PC-9 (cell line): ENCODE data around the gene DBF4B.
"Not testable (repeated sequence)": the region's sequence is repeated elsewhere in the genome, so short reads cannot be mapped to it uniquely, and the experiment has no call there.

ENCODE experiments used
- EZH2 ChIP-seq: fragments of 200-600 bp; sonication (generic); IDR thresholded peaks from 2 replicates; pipeline ENCODE4 v1.8.0; 2017; ENCODE audit warnings: antibody characterized with exemption, low read depth
- TF ChIP-seq, protein P1 (sequence below): fragments of 200-600 bp; sonication (generic); conservative IDR thresholded peaks from 2 replicates; pipeline ENCODE4 v1.6.1; 2017; ENCODE audit warnings: mixed run types, antibody characterized with exemption, mild to moderate bottlenecking, moderate library complexity

GRCh38 chr17:44755180-44755579 lies 46.7 kb downstream of the DBF4B start:
- TF ChIP-seq, protein P1, sequence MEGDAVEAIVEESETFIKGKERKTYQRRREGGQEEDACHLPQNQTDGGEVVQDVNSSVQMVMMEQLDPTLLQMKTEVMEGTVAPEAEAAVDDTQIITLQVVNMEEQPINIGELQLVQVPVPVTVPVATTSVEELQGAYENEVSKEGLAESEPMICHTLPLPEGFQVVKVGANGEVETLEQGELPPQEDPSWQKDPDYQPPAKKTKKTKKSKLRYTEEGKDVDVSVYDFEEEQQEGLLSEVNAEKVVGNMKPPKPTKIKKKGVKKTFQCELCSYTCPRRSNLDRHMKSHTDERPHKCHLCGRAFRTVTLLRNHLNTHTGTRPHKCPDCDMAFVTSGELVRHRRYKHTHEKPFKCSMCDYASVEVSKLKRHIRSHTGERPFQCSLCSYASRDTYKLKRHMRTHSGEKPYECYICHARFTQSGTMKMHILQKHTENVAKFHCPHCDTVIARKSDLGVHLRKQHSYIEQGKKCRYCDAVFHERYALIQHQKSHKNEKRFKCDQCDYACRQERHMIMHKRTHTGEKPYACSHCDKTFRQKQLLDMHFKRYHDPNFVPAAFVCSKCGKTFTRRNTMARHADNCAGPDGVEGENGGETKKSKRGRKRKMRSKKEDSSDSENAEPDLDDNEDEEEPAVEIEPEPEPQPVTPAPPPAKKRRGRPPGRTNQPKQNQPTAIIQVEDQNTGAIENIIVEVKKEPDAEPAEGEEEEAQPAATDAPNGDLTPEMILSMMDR: not testable (repeated sequence)
- not testable (repeated sequence) for TF ChIP-seq EZH2
